HK-2 (cell line): Measurements from ENCODE around the gene ZDHHC14.
"Not testable (repeated sequence)": the region's sequence is repeated elsewhere in the genome, so short reads cannot be mapped to it uniquely, and the experiment has no call there.

Source experiments
- DNase-seq: peaks from one replicate; pipeline ENCODE4 v3.0.0-alpha.2; 2018; ENCODE audit not compliant: unreplicated experiment

Gene ZDHHC14

DNA sequence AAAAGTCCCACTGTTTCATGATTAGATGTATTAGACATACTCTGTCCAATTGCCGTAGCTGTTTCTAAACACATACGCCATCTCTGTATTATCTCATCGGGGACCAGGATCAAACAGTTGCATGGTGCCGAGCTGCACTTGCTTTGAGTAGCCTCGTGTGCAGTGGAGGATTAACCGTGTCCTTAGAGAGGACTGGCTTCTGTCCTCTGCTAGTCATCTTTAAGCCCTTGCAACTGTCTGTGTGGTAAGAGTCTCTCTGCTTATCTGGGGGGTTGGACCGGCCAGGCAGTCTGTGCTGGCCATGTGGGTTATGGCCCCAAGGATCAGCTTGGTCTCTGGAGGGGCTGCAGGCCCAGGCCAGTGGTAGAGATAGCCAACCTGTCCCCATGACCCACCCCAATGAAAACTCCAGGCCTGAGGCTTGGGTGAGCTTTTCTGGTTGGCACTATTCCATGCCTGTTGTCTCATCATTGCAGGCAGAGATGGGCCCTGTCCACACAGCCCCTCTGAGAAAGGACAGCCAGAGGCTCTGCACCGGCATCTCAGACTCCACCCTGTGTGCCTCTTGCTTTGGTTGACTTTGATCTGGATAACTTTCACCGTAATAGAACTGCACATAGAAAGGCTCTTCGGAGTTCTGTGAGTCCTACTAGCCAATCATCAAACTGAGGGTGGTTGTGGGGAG is 304.7 kb downstream of the ZDHHC14 start:
- no peak for DNase-seq

DNA sequence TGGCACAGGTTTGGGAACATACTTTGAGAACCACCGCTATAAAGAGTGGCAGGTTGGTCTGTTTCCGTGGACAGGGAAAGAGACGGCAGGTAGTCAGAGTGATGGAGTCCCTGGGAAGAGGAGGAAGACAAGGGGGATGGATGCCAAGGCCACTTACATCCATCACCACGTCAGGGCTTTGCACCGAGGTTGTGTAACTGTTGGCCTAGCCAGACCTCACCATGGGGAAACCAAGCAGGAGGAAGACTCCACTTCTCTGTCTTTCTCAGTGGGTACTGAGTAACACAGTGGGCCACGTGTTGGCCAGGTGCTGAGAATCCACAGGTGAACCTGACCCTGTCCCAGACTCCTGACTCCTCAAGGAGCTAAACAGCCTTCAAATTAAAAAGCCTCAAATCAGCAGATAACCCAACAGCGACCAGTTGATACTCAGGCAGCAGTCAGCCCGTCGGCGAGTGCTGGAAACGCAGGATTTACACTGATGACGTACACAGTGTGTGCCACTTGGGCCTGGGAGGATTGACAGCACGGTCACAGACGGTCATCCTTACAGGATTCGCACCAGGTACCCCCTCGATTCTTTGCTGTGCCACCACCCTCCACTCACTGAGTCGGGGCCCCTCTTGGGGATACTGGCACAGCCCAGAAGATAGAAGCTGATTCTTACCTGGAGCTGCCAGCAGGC is 307.4 kb downstream of the ZDHHC14 start:
- no peak for DNase-seq

DNA sequence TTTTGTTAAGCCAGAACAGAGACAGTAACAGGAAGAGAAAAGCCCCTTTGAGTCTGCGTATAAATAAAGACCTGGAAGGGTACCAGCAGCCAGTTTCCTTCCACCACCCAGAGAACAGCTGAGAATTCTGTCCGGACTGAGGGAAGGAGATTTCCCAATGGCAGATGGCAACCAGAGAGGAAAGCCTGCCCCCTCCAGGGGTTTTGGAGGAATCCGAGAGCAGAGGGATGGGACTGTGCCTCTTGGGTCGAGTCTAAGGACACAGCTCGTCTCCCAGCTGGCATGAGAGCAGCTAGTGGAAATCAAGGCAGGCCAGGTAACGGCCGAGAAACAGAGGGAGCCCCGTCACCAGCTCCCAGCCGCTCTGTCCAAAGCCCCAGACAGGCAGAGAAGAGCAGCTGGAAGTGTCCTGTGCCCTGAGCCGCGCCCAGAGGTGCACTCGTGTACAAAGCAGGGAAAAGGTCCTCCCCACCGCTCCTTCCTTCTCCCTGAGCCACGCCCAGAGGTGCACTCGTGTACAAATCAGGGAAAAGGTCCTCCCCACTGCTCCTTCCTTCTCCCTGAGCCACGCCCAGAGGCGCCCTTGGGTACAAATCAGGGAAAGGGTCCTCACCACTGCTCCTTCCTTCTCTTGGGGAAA is 308.1 kb downstream of the ZDHHC14 start:
- no peak for DNase-seq

DNA sequence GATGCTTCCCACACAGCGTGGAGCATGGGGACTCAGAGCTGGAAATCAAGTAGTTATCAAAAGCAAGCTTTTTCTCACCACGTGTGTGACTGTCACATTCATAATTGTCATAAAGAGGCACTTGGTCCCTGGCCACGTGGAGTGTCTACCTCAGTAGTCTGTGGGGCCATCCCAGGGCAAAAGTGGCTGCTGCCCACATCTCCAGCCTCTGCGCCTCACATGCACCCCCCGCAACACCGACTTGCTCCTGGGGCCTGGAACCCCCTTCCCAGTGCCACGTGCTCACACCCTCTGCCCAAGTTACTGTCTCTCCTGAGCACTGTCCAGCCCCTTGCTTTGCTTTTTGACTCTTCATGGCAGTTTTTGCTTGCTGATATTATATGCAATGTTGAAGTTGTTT is 308.9 kb downstream of the ZDHHC14 start:
- DNase-seq: no peak

DNA sequence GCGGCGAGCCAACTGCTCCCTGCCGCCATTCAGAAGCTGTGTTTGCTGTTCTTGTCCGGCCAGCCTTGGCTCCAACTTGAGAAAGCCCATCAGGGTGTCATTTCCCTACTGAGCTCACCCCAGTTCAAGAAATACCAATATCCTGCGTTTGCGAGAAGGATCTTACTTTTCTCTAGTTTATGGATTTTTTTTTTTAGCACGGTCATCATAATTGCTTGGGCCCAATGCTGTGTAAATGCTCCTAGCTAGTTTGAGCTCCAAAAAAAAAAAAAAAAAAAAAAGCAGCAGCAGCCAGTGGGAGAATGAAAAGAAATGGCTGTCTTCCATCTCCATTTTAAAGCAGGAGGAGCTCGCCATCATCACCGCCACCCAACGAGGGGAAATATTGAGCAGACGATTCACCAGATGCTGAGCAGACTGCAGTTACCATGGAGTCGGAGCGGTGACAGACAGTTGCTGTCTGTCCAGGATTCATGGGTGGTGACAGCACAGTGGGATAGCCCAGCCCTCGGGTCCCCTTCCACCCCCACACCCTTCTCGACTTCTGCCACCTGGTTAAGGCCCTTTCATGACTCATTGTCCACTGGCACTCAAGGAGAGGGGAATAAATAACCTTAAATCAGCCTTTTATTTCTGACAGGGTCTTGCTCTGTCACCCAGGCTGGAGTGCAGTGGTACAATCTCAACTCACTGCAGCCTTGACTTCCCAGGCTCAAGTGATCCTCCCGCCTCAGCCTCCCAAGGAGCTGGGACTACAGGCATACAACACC is 309.6 kb downstream of the ZDHHC14 start:
- no peak for DNase-seq

DNA sequence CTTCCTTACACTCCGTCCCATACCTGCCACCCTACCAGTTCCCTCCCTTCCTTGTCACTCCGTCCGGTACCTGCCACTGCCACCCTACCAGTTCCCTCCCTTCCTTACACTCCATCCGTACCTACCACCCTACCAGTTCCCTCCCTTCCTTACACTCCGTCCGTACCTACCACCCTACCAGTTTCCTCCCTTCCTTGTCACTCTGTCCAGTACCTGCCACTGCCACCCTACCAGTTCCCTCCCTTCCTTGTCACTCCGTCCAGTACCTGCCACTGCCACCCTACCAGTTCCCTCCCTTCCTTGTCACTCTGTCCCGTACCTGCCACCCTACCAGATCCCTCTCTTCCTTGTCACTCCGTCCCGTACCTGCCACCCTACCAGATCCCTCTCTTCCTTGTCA is 310.6 kb downstream of the ZDHHC14 start:
- DNase-seq: not testable (repeated sequence)

DNA sequence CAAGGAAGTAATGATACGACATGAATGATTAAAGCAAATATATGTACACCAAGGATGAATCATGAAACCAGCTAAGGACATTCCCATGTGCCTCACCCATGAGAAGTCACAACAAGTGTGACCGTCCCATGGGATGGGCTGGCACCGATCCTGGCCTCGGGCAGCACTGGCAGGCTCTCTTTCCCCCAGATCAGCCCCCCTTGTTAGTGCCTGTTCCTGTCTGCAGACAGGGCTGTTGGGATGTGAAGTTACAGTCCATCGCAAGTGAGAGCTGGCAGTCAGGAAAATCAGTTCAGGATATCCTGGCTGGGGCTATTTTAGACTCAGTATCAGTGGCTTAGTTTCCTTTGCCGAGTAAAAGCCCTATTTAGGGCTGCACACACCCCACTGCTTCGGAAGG is 312.9 kb downstream of the ZDHHC14 start:
- no peak for DNase-seq

DNA sequence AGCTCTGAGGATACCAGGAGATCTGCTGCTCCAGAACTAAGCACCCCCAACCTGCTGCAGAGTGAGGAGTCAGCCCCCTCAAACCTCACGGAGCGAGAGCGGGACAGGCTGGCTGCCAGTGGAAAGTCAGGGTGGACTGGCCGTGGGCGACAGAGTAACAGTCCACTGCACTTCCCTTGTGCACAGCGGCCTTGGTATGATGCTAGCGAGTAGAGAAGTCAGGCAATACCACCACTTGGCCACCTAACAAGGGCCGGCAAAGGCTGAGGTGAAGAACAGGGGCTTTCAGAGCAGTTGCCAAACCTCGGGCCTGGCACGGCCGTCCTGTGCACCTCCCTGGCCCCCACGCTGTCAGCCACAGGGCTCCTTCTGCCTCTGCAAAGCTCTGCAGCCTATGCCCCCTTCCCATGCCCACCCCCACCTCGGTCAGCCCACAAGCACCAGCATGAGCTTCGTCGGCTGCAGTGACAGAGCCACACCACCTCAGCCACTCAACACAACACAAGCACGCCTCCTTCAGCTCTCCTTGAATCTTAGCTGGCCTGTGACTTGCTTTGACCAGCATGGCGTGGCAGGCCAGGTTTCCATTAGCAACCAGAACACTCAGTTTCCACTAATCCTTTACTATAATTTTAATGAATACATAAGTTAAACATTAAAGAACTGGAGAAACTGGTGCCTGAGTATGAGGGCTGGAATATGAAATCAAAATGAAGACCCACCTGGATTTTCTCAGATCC is 314.5 kb downstream of the ZDHHC14 start:
- no peak for DNase-seq

DNA sequence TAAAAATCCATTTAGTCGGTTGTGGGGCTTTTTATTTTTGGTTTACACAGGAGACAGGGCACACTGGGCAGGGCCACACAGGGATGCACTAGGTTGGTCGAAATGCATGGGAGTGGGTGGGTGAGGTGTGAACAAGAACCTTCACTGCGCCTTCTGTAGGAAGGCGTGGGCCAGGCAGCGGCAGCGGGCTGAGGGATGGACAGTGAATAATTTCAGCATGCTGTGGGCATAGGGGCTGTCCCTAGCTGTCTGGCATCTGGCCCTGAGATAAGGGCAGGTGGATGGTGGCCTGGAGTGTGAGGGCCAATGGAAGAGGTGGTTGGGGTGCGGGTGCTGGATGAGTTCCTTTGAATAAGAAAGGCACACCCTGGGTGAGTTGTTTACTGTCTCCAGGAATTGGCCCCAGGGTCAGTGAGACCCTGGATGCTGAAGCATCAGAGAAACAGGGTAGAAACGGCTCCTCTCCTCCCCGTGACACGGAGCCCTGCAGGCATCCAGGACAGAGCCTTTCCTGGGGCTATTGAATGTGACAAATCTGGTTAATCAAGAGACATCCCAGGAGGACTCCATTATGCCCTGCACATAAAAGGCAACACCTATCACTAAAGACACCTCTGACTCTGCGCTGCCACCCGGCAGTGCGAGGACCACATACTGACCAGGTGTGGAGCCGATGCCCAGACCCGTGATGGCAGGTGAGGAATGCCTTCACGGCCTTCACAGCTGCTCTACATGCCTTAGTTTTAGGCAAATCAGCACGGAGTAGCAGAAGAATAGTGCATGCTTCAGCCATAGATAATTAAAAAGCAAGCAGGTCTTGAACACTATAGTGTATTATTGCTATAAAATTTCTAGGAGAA is 319.0 kb downstream of the ZDHHC14 start:
- DNase-seq: no peak

DNA sequence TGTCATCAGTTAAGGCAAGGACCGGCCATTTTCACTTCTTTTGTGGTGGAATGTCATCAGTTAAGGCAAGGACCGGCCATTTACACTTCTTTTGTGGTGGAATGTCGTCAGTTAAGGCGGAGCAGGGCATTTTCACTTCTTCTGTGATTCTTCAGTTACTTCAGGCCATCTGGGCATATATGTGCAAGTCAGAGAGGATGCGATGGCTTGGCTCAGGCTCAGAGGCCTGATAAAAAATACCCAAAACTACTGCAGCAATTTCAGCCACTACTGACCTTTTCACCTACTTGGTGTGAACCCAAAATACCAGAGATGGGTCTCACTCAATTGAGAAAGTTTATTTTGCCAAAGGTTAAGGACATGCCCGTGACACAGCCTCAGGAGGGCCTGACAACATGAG is 325.4 kb downstream of the ZDHHC14 start:
- DNase-seq: not testable (repeated sequence)

DNA sequence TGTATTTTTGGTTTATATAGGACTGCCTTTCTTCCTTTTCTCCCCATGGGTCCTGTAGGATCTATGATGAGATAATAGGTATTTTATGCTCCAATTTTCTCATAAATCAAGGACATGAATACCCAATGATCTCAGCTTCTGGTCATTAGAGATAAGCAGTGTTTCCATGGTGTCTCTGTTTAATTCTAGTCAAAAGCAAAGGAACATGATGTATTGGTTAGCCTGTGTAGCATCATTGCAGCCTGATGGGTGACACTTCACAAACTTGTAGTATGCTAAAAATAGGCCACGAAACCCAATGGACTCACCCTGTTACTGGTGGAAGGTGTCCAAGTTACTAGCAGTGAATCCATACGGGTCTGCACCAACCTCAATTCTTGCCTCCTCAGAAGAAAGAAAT is 325.9 kb downstream of the ZDHHC14 start:
- DNase-seq: no peak

DNA sequence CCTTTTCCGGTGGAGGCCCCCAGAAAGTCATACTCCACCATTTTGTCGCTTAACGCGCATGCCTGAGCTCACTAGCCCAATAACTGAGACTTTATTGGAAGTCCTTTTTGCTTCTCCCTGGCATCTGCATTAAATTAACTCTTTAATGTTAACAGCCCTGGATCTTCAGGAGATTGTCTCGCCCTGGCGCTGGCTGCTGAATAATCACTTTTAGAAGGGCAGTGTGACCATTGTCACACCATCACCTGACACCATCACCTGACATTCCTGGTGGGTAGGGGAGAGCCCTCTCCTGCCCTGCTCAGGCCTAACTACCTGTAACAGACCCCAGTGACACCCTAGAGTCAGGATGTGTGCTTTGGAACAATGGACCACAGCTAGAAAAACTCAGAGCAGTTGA is 326.6 kb downstream of the ZDHHC14 start:
- DNase-seq: no peak

DNA sequence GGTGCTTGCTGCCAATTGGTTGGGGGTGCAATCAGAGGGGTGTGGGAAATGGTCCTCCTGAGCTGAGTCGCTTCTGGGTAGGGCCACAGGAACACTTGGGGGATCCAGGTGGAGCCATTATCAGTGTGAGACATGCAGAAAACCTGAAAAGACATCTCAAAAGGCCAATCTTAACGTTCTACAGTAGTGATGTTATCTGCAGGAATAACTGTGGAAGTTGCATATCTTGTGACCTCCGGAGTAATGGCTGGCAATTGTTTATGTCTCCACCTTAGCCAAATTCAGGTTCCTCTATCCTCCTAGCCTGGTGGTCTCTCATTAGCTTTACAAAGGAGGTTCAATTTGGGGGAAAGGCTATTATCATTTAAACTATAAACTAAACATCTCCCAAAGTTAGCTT is 327.2 kb downstream of the ZDHHC14 start:
- DNase-seq: no peak

DNA sequence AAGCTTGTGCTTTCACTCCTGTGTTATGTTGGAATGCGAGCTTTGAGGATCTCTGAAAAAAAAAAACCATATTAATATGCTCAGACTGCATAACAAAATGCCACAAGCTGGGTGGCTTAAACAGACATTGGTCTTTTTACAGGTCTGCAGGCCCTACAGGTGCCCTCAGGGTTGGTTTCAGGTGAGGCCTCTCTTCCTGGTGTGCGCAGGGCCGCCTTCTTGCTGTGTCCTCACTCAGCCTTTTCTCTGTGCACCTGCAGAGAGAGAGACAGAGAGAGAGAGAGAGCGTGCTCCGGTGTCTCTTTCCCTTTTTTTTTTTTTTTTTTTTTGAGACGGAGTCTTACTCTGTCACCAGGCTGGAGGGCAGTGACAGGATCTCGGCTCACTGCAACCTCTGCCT is 327.9 kb downstream of the ZDHHC14 start:
- DNase-seq: no peak

DNA sequence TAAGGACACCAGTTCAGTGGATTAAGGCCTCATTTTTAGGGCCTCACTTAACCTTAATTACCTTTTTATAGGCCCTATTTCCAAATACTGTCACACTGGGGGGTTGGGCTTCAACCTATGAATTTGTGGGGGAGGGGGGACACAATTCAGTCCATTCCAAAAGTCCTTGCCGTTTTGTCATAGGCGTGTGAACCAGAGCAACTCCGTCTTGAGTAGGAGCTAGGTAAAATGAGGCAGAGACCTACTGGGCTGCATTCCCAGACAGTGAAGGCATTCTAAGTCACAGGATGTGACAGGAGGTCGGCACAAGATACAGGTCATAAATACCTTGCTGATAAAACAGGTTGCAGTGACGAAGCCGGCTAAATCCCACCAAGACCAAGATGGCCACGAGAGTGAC is 328.6 kb downstream of the ZDHHC14 start:
- no peak for DNase-seq

DNA sequence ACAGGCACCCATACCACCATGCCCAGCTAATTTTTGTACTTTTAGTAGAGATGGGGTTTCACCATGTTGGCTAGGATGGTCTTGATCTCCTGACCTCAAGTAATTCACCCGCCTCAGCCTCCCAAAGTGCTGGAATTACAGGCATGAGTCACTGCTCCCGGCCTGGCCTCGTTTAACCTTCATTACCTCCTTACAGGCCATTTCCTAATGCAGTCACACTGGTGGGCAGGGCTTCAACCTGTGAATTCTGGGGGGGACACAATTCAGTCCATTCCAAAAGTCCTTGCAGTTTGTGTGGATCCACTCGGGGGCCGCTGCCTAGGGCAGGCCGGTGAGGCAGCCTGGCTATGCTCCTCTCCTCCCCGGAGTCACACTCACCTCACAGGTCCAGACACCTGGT is 329.6 kb downstream of the ZDHHC14 start:
- no peak for DNase-seq

DNA sequence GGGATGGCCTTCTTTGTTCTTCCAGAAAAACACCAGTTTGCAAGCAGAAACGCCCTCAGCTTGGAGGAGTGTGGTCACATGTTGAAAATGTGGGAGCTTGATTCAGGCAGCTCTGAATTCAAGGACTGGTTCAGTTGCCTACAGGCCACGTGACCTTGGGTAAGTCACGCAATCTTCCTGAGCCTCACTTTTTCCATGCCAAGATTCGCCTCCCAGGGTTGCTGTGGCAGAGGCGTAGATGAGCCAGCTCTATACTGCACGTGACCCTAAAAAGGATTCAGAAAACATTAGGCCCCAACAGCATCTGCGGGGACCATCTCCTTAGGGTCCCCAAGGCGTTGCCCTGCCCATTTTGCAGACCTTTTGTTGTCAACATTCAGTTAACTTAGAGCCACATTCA is 330.1 kb downstream of the ZDHHC14 start:
- DNase-seq: no peak

DNA sequence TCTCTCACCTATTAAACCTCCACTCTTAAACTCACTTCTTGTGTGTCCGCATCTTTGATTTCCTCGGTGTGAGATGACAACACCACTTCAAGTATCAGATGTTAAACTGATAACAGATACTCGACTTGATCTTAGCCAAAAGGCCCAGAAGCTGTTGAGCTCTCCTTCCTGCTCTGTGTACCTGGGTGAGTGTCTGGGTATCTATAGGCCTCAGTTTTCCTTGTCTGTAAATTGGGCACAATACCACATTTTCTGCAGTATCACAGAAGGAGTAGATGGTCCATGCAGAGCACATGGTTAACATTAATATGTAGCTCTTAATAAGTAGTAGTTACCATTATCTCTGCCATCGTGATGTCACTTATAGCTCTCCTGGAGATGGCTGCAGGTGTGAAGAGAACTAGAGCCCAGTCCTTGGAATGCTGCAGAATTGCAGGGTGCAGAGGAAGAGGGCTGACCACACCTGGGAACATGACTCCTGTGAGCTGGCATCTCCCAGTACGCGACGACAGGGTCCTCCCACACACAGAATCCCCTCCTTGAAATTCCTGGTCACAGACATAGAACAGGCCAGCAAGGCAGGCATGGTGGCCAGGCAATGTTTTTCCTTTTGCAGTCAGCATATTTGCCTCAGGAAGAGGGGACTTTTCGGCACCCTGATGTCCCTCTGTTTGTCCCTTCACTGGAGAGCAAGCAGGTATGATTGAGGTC is 331.8 kb downstream of the ZDHHC14 start:
- no peak for DNase-seq

DNA sequence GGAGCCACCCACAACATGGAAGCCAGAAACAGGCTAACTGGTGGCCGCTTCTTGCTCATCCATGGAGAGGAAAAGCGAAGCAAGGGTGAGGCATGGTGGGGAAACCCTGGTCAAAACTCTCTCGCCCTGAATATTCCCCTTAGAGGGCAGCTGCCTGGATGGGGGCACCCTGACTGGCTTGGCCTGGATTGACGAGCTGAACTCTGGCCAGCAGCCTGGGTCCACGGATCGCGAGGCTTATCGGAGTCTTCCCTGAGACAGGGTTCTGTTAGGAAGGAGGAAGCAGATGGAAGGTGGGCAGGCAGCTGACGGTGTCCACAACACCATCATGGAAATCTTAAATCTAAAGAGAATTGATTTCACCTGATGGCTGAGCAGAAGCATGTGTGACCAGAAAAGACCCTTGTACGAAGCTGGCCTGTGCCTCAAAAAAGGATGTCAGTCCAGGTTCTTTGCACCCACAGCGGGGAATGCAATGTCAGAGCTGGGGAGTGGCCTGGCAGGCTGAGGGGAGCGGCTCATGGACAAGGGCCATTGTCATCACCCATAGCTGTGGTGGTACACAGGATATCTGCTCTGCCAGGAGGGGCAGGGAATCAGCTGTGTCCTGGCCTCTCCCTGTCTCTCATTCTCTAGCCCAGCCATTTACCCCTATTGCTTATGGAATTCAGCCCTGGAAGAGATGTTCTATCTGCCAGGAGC is 332.6 kb downstream of the ZDHHC14 start:
- DNase-seq: no peak

DNA sequence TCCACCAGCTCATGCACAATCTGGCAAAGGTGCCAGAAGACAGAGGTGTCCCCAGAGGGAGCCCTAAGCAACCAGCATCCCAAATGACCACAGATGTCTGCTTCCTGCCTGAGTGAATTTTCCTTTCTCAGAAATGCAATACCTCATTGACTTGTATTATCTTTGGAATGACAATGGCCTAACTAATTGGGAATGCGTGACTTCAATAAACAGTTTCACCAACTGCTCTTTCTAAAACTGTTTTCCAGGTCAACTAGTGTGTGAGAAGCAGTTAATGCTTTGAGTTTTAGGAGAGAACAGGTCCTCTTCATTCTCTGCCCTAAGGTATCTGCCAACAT is 333.1 kb downstream of the ZDHHC14 start:
- no peak for DNase-seq
